GM18526 (cell line): ENCODE results near the gene ZNF862.

ENCODE experiments used
- POLR2A ChIP-seq: IDR thresholded peaks from 3 replicates; pipeline ENCODE4 v1.6.1; 2011; ENCODE audit not compliant: insufficient read length; ENCODE audit errors: extremely low read depth

ZNF862 gene

GRCh38 chr7:149828357-149829309, 9.5 kb upstream of the ZNF862 start:
- no peak for TF ChIP-seq POLR2A

GRCh38 chr7:149830997-149831740, 7.0 kb upstream of the ZNF862 start:
- no peak for TF ChIP-seq POLR2A

GRCh38 chr7:149831741-149832219, 6.4 kb upstream of the ZNF862 start:
- TF ChIP-seq POLR2A, result no peak

- no peak for TF ChIP-seq POLR2A
Measured at GRCh38 chr7:149832332-149833041, 5.7 kb upstream of the ZNF862 start.

GRCh38 chr7:149833495-149834130, 4.6 kb upstream of the ZNF862 start:
- TF ChIP-seq POLR2A, result no peak

GRCh38 chr7:149834601-149835000, 3.6 kb upstream of the ZNF862 start:
- TF ChIP-seq POLR2A, result no peak

- no peak for TF ChIP-seq POLR2A
Measured at GRCh38 chr7:149836434-149836833, 1.7 kb upstream of the ZNF862 start.

GRCh38 chr7:149837564-149838223, 481 bp upstream of the ZNF862 start:
- no peak for TF ChIP-seq POLR2A

- TF ChIP-seq POLR2A, result no peak
Measured at GRCh38 chr7:149838992-149839408, 825 bp downstream of the ZNF862 start.

GRCh38 chr7:149839933-149840332, 1.8 kb downstream of the ZNF862 start:
- no peak for TF ChIP-seq POLR2A

GRCh38 chr7:149843566-149843965, 5.4 kb downstream of the ZNF862 start:
- TF ChIP-seq POLR2A, result no peak

- no peak for TF ChIP-seq POLR2A
Measured at GRCh38 chr7:149844445-149844844, 6.3 kb downstream of the ZNF862 start.

GRCh38 chr7:149845257-149845980, 7.2 kb downstream of the ZNF862 start:
- no peak for TF ChIP-seq POLR2A

GRCh38 chr7:149846021-149846420, 7.8 kb downstream of the ZNF862 start:
- TF ChIP-seq POLR2A, result no peak
